ENCODE measurements around the gene SPDEF.

SPDEF gene

GRCh38 chr6:34563513-34563870 is 7.4 kb upstream of the SPDEF start:
- H3K4me3 ChIP-seq (ENCODE audit: low read length): no peak overlapping the region
- no peak for DNase-seq (ENCODE audit: low read depth)
- no peak for TF ChIP-seq CTCF (conservative IDR thresholded peaks at IDR 0.05; ENCODE audit: low read depth, low read length)

- TF ChIP-seq CTCF (conservative IDR thresholded peaks at IDR 0.05; ENCODE audit: low read depth, low read length): no peak
- no peak overlapping the region for H3K4me3 ChIP-seq (ENCODE audit: low read length)
- DNase-seq (ENCODE audit: low read depth): no peak
Measured at GRCh38 chr6:34562861-34563512, 6.9 kb upstream of the SPDEF start.

- TF ChIP-seq CTCF (conservative IDR thresholded peaks at IDR 0.05; ENCODE audit: low read depth, low read length): no peak
- DNase-seq (ENCODE audit: low read depth): no peak
- no peak overlapping the region for H3K4me3 ChIP-seq (ENCODE audit: low read length)
Measured at GRCh38 chr6:34562350-34562749, 6.2 kb upstream of the SPDEF start.

GRCh38 chr6:34561227-34561530 is 5.0 kb upstream of the SPDEF start:
- no peak for DNase-seq (ENCODE audit: low read depth)

GRCh38 chr6:34560366-34561226 is 4.5 kb upstream of the SPDEF start:
- no peak overlapping the region for H3K4me3 ChIP-seq (ENCODE audit: low read length)
- DNase-seq (ENCODE audit: low read depth): no peak
- TF ChIP-seq CTCF (conservative IDR thresholded peaks at IDR 0.05; ENCODE audit: low read depth, low read length): no peak

More at GRCh38 chr6:34561227-34561530, 5.0 kb upstream of the SPDEF start:
- TF ChIP-seq CTCF (conservative IDR thresholded peaks at IDR 0.05; ENCODE audit: low read depth, low read length): no peak
- H3K4me3 ChIP-seq (ENCODE audit: low read length): no peak overlapping the region

GRCh38 chr6:34559651-34560365 is 3.7 kb upstream of the SPDEF start:
- no peak overlapping the region for H3K4me3 ChIP-seq (ENCODE audit: low read length)
- TF ChIP-seq CTCF (conservative IDR thresholded peaks at IDR 0.05; ENCODE audit: low read depth, low read length): no peak
- no peak for DNase-seq (ENCODE audit: low read depth)

Data from retinal pigment epithelial cell (primary cell).